IMR-90 (cell line): ENCODE results near the gene SRC.

ENCODE experiments used
- POLR2A ChIP-seq: IDR thresholded peaks from 2 replicates; pipeline ENCODE4 v1.6.1; 2012; ENCODE audit warnings: mild to moderate bottlenecking, low read depth, low read length
- RAD21 ChIP-seq: IDR thresholded peaks from 2 replicates; pipeline ENCODE4 v1.6.1; 2012; ENCODE audit warnings: low read length, improper control_type of control experiment
- RCOR1 ChIP-seq: IDR thresholded peaks from 2 replicates; pipeline ENCODE4 v1.6.1; 2012; ENCODE audit warnings: mild to moderate bottlenecking, low read length, improper control_type of control experiment; ENCODE audit not compliant: insufficient replicate concordance
- TF ChIP-seq, protein P1 (sequence below): conservative IDR thresholded peaks from 2 replicates; pipeline ENCODE4 v1.5.1; 2012; ENCODE audit warnings: mild to moderate bottlenecking, low read depth, low read length, improper control_type of control experiment

- TF ChIP-seq, protein P1, sequence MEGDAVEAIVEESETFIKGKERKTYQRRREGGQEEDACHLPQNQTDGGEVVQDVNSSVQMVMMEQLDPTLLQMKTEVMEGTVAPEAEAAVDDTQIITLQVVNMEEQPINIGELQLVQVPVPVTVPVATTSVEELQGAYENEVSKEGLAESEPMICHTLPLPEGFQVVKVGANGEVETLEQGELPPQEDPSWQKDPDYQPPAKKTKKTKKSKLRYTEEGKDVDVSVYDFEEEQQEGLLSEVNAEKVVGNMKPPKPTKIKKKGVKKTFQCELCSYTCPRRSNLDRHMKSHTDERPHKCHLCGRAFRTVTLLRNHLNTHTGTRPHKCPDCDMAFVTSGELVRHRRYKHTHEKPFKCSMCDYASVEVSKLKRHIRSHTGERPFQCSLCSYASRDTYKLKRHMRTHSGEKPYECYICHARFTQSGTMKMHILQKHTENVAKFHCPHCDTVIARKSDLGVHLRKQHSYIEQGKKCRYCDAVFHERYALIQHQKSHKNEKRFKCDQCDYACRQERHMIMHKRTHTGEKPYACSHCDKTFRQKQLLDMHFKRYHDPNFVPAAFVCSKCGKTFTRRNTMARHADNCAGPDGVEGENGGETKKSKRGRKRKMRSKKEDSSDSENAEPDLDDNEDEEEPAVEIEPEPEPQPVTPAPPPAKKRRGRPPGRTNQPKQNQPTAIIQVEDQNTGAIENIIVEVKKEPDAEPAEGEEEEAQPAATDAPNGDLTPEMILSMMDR, result no peak
- TF ChIP-seq POLR2A, result no peak
- TF ChIP-seq RCOR1, result no peak
- TF ChIP-seq RAD21, result no peak
These were observed 67.0 kb downstream of the SRC start for GRCh38 chr20:37413023-37413334.
